K562 (cell line): ENCODE results near the gene VENTX. TPM values are rescaled to one million over a fixed set of nuclear protein-coding genes. Genes with fewer than 3 reads are reported as not detected.

Experiments used
- ATF3 ChIP-seq, 2 experiments: fragments of 450-650 bp in 1 of 2; sonication (generic) in 1 of 2; formaldehyde crosslinking in 1 of 2; IDR thresholded peaks in 1 of 2; conservative IDR thresholded peaks in 1 of 2; 2 replicates each; pipeline versions ENCODE4 v1.6.1 to v1.8.1; 2016 to 2023; ENCODE audit warnings: mild to moderate bottlenecking in 2 of 2, moderate library complexity in 2 of 2, inconsistent platforms in 1 of 2, missing genetic modification reagents in 1 of 2
- ATF7 ChIP-seq: fragments of 450-650 bp; IDR thresholded peaks from 2 replicates; pipeline ENCODE4 v1.7.1; 2014; ENCODE audit warnings: mild to moderate bottlenecking, moderate library complexity
- BRD4 ChIP-seq: fragments of 200-600 bp; sonication (generic); IDR thresholded peaks from 2 replicates; pipeline ENCODE4 v1.6.1; 2017; ENCODE audit warnings: inconsistent platforms
- CBFA2T3 ChIP-seq: fragments of 450-650 bp; IDR thresholded peaks from 2 replicates; pipeline ENCODE4 v1.6.1; 2017
- CBX8 ChIP-seq: fragments of 200-600 bp; sonication (generic); IDR thresholded peaks from 2 replicates; pipeline ENCODE4 v1.6.1; 2012; ENCODE audit warnings: borderline replicate concordance, mixed run types, low read depth, mild to moderate bottlenecking, moderate library complexity, mixed read lengths, low read length, control low read depth, inconsistent platforms; ENCODE audit not compliant: poor library complexity, severe bottlenecking; ENCODE audit errors: extremely low read depth
- ESRRA ChIP-seq: fragments of 450-650 bp; IDR thresholded peaks from 2 replicates; pipeline ENCODE4 v1.6.1; 2014; ENCODE audit warnings: low read depth, mild to moderate bottlenecking, moderate library complexity, borderline replicate concordance
- ETV5 ChIP-seq: sonication (generic); formaldehyde crosslinking; IDR thresholded peaks from 2 replicates; pipeline ENCODE4 v1.4.0; 2020; ENCODE audit warnings: low read depth, mild to moderate bottlenecking, missing genetic modification reagents
- FOXM1 ChIP-seq, 2 experiments: fragments of 450-650 bp in 1 of 2; sonication (generic) in 1 of 2; formaldehyde crosslinking in 1 of 2; IDR thresholded peaks; 2 replicates each; pipeline versions ENCODE4 v1.6.1 to v1.9.0; 2017 to 2022; ENCODE audit warnings: low read depth in 2 of 2, mild to moderate bottlenecking in 2 of 2, missing genetic modification reagents in 1 of 2, moderate library complexity in 1 of 2
- GMEB1 ChIP-seq: fragments of 250-450 bp; sonication (Bioruptor Pico); IDR thresholded peaks from 2 replicates; pipeline ENCODE4 v1.4.0; 2020; ENCODE audit warnings: mild to moderate bottlenecking
- L3MBTL2 ChIP-seq: fragments of 450-650 bp; IDR thresholded peaks from 2 replicates; pipeline ENCODE4 v1.6.1; 2016; ENCODE audit warnings: mild to moderate bottlenecking, moderate library complexity
- NBN ChIP-seq: fragments of 450-650 bp; IDR thresholded peaks from 2 replicates; pipeline ENCODE4 v1.6.1; 2016; ENCODE audit warnings: low read depth, mild to moderate bottlenecking
- NEUROD1 ChIP-seq: fragments of 150-350 bp; IDR thresholded peaks from 2 replicates; pipeline ENCODE4 v1.6.1; 2014; ENCODE audit warnings: borderline replicate concordance, low read length, low read depth; ENCODE audit not compliant: partially characterized antibody
- PHF20 ChIP-seq: fragments of 450-650 bp; IDR thresholded peaks from 2 replicates; pipeline ENCODE4 v1.6.1; 2018; ENCODE audit not compliant: partially characterized antibody
- RB1 ChIP-seq: fragments of 450-650 bp; IDR thresholded peaks from 2 replicates; pipeline ENCODE4 v1.6.1; 2017; ENCODE audit warnings: low read depth, mild to moderate bottlenecking
- RNF2 ChIP-seq: sonication (generic); IDR thresholded peaks from 2 replicates; pipeline ENCODE4 v1.6.1; 2016
- SAFB ChIP-seq: fragments of 200-400 bp; formaldehyde crosslinking; IDR thresholded peaks from 2 replicates; pipeline ENCODE4 v1.6.1; 2017; ENCODE audit warnings: low read depth, low read length, borderline replicate concordance
- TEAD4 ChIP-seq, 2 experiments: sonication (generic) in 1 of 2; formaldehyde crosslinking in 1 of 2; IDR thresholded peaks; 2 replicates each; pipeline versions ENCODE4 v1.6.1 to v1.8.0; 2012 to 2022; ENCODE audit warnings: borderline replicate concordance in 1 of 2, inconsistent platforms in 1 of 2, low read length in 1 of 2, mild to moderate bottlenecking in 1 of 2, missing genetic modification reagents in 1 of 2
- THAP12 ChIP-seq: fragments of 250-450 bp; sonication (Bioruptor Pico); IDR thresholded peaks from 2 replicates; pipeline ENCODE4 v1.9.0; 2021; ENCODE audit warnings: mild to moderate bottlenecking, inconsistent platforms
- ZBTB7A ChIP-seq: IDR thresholded peaks from 2 replicates; pipeline ENCODE4 v1.6.1; 2011; ENCODE audit warnings: low read depth, mild to moderate bottlenecking, low read length, moderate library complexity, borderline replicate concordance; ENCODE audit not compliant: control insufficient read depth
- ZNF274 ChIP-seq: IDR thresholded peaks from 2 replicates; pipeline ENCODE4 v1.6.1; 2011; ENCODE audit warnings: low read depth, mild to moderate bottlenecking, low read length, moderate library complexity, borderline replicate concordance
- ZNF311 ChIP-seq: fragments of 250-450 bp; sonication (Bioruptor Pico); IDR thresholded peaks from 2 replicates; pipeline ENCODE4 v1.4.0; 2020; ENCODE audit warnings: mild to moderate bottlenecking, moderate library complexity
- ZNF644 ChIP-seq: fragments of 200-800 bp; sonication (Bioruptor generic); IDR thresholded peaks from 2 replicates; pipeline ENCODE4 v1.6.1; 2016; ENCODE audit warnings: low read depth, missing genetic modification characterization, missing compliant biosample characterization
- polyA plus RNA-seq, 8 experiments: library from polyadenylated mRNA; depleted of rRNA in 4 of 8; stranded (reverse) in 5 of 8; unstranded in 3 of 8; fragments of >200 nt; fragmentation: Nextera tagmentation in 2 of 8; fragmentation: Illumina TruSeq in 1 of 8; extraction: Ambion mirVana in 2 of 8; extraction: Trizol in 1 of 8; gene quantifications; 2 replicates each; pipeline versions ENCODE4 v1.2.1 to v1.2.3, GENCODE V29; 2011 to 2014; ENCODE audit warnings: inconsistent platforms in 1 of 8, missing spikeins in 1 of 8
- total RNA-seq, 7 experiments: library from RNA; depleted of rRNA in 6 of 7; stranded (reverse); fragments of >200 nt in 6 of 7; fragmentation: Illumina TruSeq in 2 of 7; extraction: Trizol in 2 of 7; gene quantifications; 2 replicates each; pipeline versions ENCODE4 v1.2.1 to v1.2.3, GENCODE V29; 2011 to 2021; ENCODE audit warnings: low replicate concordance in 1 of 7

Gene VENTX
- total and polyA plus RNA-seq, 9 of the 15 experiments (the other 6 are each of a cell fraction or from before 2014, with no cell fraction given): 0.07 to 0.70 (median 0.20) TPM; not detected in 1

- peak; percentile 53; the same call in 1 of the 2 replicates for TF ChIP-seq ZNF311 (CRISPR knock-in tag)
- TF ChIP-seq RB1: peak; percentile 29; the same call in 1 of the 2 replicates
- 0 out of 2 replicates have a peak, but pooled peaks have one; percentile 12 for TF ChIP-seq ATF3 (IDR thresholded peaks at IDR 0.05)
- TF ChIP-seq ATF3 (CRISPR knock-in tag; conservative IDR thresholded peaks at IDR 0.05): no peak
- TF ChIP-seq ATF7: no peak
- peak; percentile 90 for TF ChIP-seq RNF2
- 0 out of 2 replicates have a peak, but pooled peaks have one; percentile 13 for TF ChIP-seq THAP12 (CRISPR knock-in tag)
- no peak for TF ChIP-seq BRD4
- no peak for TF ChIP-seq ZNF644
- TF ChIP-seq ESRRA: peak; percentile 56; the same call in 1 of the 2 replicates
- TF ChIP-seq CBFA2T3: peak; percentile 74
- 0 out of 2 replicates have a peak, but pooled peaks have one; percentile 32 for TF ChIP-seq NBN
- TF ChIP-seq ZBTB7A: peak; percentile 50; the same call in 1 of the 2 replicates
- TF ChIP-seq ZNF274: no peak
- TF ChIP-seq GMEB1 (CRISPR knock-in tag): 0 out of 2 replicates have a peak, but pooled peaks have one; percentile 27
- TF ChIP-seq CBX8: no peak
- peak; percentile 16; the same call in 1 of the 2 replicates for TF ChIP-seq SAFB
- TF ChIP-seq L3MBTL2: peak; percentile 90
- TF ChIP-seq PHF20: no peak
- TF ChIP-seq FOXM1 (IDR thresholded peaks at IDR 0.05; ENCODE audit: low read depth): no peak
- peak; percentile 34; the same call in 1 of the 2 replicates for TF ChIP-seq FOXM1 (CRISPR knock-in tag; IDR thresholded peaks at IDR 0.05; ENCODE audit: low read depth)
- peak; percentile 58; the same call in 1 of the 2 replicates for TF ChIP-seq ETV5 (CRISPR knock-in tag)
- peak; percentile 20 for TF ChIP-seq NEUROD1
- TF ChIP-seq TEAD4 (IDR thresholded peaks at IDR 0.05; ENCODE audit: low read length): peak; percentile 65
- TF ChIP-seq TEAD4 (CRISPR knock-in tag; IDR thresholded peaks at IDR 0.05; ENCODE audit: borderline replicate concordance): no peak
Observed at GRCh38 chr10:133278577-133279265, 41.1 kb downstream of the VENTX start (continued).
